Glomerular endothelial cell (primary cell): Measurements from ENCODE around the gene BMPR1A. TPM values are rescaled to one million over a fixed set of nuclear protein-coding genes. Genes with fewer than 3 reads are reported as not detected.
"Not testable (repeated sequence)": the region's sequence is repeated elsewhere in the genome, so short reads cannot be mapped to it uniquely, and the experiment has no call there.

ENCODE experiments used
- DNase-seq: peaks from one replicate; pipeline ENCODE4 v3.0.0-alpha.2; 2011; ENCODE audit warnings: low read depth, low spot score; ENCODE audit errors: extremely low read depth
- total RNA-seq: library from RNA; depleted of rRNA; stranded (reverse); fragments of >200 nt; gene quantifications from 2 replicates; pipeline ENCODE4 v1.2.3, GENCODE V29; 2015

The BMPR1A gene
- total RNA-seq, 1 donor from 2014 or later, result 2.8 TPM

DNA sequence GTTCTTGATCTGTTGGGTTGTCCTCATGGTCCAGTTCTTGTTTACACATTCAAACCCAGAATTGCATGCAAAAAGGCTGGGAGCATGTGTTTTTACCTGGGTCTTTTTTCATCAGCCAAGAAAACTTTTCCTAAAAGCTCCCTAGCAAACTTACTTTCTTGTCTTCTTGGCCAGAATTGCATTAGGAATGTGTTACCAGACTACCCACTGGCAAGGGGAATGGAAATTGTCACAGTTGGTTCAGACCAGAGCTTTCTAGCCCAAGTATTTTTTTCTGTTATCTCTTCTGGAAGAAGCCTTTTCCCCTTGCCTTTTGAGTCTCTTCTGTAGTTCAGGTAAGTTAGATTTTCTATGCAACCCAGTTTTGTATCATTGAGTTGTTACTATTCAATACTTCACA lies 77.5 kb downstream of the BMPR1A start:
- DNase-seq, result no peak

DNA sequence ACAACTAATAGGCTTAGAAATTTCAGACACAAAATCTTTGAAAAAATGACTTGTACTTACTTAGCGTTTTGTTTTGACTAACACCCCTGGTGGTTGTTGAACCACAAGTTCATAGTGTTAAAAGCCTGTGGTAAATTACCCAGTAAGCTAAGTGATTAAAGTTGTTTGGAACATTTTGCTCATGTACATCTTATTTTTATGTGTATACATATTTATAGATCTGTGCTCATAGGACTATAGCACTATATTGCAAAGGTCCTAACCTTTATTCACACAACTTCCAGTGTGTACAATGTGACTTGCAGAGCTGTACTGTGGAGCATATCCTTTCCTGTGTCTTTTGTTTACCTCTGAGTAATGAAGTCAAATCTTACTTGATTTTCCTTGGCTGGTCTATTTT lies 79.6 kb downstream of the BMPR1A start:
- no peak for DNase-seq

DNA sequence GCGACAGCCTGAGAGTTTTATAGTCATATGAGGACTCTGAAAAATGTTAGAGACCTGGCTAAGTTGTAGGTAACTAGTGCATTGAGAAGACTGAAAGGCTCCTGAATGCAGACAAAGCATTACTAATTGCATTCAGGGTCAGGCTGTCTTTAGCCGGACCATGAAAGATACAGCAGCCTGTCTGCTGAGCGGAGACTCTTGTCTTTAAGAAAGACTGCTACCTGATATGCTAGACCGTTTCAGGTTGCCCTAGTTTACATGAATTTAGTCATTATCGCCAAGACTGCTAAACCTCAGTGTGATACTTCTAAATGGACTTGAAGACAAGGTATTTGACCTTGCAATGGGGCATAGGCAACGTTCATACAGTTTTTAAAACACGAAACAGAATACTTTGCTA lies 81.2 kb downstream of the BMPR1A start:
- DNase-seq, result no peak

DNA sequence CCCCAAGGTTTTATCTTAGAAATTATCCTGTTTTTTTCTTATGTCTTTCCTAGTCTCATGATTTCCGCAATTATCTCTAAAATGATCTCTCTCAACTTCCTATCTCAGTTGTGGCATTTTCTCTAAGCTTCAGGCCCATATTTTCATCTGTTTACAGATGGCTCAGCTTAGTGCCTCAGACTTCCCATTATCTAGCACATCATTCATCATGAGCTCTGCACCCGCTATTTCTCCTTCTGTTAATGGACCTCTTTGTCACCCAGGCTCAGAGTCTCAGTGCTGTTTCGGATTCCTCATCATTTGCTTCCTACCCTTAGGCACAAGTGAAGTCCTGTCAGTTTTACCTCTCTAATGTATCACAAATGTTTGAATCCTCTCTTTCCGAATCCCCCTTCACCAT lies 84.1 kb downstream of the BMPR1A start:
- DNase-seq, result no peak

DNA sequence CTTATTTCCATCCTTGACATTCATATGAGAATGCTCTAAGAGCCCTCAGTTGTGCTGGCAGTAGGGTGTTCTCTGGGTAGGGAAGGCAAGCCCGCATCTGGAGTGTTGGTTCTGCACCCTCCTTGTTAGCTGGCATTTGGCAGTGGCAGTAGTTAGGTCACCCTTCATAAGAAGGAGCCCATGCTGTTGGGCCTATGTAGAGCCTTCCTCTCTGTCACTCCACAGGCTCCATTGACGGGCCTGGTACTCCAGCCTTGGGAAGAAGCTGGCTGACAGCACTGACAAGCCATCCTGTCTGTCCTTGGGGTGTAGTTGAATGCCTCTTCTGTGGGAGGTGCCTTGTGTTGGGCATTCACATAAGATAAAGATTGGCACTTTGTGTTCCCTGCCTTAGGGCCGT lies 89.7 kb downstream of the BMPR1A start:
- DNase-seq, result no peak

DNA sequence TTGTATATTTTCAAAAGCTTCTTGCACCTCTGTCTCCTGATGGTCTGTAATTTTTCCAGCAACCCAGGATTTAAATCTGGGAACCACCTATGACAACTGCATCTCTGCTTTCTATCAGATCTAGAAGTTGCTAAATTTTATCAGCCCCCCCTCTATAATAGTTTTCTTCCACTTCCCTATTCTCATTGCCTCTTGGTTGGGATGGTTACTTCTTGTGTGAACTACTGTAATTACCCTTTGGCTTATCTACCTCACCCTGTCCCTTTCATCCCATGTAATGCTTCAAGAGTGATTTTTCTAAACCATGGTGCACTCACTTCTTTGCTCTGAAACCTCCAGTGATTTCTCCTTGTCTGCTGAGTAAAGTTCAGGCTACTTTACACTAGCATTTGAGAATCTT lies 92.3 kb downstream of the BMPR1A start:
- no peak for DNase-seq

DNA sequence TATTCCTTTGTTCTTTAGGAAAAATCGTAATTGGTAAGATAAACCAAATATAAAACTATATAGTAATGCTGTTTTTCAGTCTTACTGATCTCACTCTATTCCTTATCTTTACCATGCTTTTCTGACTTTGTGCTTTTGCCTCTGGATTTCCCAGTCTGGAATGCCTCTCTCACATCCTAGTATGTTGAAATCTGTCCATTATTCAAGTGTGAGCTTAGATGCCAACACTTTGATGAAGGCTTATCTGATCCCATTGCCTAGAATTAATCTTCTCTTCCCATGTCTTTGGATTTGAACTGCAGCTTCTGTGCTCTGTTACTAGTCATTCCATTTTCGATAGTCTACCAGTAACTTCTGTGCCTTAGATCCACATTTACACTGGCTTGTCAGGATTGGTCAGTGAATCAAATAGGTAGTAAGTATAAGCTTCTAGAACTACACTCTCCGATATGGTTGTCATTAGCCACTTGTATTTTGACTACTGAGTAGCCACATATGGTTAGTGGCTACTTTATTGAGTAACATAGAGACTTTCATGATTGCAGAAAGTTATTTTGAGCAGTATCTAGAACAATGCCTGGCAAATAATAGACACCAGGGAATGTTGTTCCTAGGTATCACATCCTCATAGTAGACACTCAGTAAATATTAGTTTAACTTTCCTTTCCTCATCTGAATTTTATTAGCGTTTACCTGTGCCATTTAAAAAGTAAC lies 92.9 kb downstream of the BMPR1A start:
- DNase-seq, result no peak

DNA sequence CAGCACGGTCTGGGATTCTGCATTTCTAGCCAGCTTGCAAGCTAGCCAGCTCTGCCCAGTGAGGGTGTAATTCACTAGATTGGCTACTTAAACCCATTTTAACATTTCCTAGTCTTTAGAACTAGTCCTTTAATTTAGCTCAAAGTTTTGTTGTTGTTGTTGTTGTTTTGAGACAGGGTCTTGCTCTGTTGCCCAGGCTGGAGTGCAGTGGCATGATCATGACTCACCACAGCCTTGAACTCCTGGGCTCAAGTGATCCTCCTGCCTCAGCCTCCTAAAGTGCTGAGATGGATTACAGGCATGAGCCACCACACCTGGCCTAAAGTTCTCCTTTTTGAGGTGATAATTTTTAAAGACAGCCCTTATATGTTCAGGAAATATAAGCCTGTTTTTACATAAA lies 94.1 kb downstream of the BMPR1A start:
- DNase-seq, result no peak

DNA sequence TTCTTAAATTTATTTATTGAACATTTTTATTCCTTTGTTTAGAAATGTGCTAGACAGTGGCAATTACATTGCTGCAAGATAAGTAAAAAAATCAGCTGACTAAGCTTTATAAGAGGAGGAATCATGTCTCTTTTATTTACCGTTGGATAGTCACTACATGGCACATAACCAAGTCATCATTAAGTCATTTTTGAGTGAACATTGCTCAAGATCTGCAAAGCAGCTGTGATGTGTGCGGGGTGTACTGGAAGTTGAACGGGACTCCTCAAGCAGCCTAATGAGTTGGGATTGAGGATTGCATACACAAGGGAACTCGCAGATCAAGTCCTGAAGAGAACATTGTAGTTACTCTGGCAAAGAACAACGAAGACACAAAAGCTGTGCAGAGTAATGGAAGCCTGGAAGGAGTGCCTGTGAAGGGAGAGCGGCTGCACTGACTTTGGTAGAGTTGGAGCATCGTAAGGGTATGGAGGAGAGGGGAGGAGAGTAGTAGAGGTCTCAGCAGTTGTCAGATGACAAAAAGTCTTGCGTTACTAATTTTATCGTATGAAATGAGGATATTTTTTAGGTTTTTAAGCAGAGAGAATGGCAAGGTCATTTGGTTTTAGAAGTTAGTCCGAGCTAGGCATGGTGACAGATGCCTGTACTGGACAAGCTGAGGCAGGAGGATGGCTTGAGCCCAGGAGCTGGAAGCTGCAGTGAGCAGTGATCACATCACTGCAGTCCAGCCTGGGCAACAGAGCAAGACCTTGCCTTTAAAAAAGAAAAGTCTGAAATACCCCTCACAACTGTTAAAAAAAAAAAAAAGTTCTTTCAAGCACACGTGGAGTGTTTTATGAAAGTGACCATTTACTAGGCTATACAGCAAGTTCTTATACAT lies 95.1 kb downstream of the BMPR1A start:
- no peak for DNase-seq

DNA sequence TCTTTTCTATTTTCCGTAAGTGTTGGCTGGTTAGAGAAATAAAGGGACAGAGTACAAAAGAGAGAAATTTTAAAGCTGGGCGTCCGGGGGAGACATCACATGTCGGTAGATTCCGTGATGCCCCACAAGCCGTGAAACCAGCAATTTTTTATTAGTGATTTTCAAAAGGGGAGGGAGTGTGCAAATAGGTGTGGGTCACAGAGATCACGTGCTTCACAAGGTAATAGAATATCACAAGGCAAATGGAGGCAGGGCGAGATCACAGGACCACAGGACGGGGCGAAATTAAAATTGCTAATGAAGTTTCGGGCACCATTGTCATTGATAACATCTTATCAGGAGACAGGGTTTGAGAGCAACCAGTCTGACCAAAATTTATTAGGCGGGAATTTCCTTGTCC lies 97.2 kb downstream of the BMPR1A start:
- DNase-seq, result not testable (repeated sequence)

DNA sequence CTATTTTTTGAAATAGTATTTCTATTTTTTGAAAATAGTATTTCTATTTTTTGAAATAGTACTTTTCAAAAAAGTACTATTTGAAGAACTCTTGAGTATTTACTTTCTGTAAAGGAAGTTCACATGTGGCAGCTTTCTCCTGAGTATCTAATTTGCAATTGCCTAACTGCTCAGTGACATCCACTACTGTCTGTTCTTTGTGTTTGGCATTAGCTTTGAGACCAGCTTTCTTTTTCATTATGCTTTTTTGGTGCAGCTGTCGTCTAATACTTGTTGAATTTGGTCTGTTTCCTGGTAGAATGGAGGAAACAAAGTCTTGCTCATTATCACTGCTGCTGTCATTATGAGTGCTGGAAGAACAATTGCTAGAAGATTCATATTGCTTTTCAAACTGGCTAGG lies 99.1 kb downstream of the BMPR1A start:
- DNase-seq, result no peak

DNA sequence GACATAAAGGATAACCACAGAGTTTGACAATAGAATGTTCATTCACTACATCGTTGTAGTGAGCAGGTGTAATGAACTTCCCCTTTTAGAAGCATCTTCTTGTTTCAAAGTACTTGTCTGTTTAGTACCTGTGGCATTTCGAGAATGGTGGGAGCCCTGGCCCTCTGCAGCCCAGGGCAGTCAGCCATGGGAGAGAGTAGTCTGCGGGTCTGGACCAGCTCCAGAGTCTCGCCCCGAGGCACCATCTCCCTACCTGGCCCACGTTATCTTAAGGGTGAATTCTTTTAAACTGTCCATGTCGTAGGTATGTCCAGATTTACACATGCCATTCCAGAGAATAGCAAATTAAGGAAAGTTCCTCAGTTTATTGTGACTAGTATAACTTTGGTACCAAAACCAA lies 99.7 kb downstream of the BMPR1A start:
- no peak for DNase-seq

DNA sequence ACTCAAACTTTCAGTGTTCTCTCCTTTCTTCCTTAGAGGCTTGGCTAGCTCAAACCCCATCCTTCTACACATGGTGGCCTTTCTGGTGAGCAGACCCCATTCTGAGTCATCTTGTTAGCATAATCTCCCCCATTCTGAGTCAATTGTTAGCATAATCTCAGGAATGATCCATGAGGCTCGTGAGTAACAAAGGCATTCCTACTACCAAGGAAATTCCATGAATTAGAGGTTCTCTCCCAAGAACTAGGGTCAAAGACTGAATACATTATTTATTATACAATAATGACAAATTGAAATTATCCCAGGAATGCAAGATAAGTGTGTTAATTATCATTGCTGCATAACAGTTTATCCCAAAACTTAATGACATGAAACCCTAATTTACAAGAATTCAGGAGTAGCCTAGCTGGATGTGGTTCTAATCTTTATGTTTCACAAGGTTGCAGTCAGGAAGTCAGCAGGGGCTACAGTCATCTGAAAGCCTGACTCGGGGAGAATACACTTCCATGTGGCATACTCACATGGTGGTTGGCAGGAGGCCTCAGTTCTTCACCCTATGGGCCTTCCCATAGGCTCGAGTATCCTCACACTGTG lies 100.8 kb downstream of the BMPR1A start:
- DNase-seq, result no peak

DNA sequence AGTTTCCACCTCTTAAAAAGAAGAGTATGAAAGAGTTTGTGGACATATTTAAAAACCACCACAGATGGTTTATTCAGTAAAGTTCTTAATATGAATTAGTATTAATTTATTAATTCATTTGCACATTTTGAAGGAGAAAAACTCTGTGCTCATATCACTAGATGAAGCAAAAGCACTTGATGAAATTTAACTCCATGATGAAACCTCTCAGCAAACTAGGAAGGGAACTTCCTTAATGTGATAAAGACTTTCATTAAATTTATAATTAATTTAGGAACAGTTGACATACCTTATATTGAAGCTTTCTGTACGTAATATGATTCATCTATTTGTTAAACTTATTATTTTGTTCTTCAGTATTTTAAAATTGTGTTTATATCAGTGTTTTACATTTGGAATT lies 101.6 kb downstream of the BMPR1A start:
- no peak for DNase-seq

DNA sequence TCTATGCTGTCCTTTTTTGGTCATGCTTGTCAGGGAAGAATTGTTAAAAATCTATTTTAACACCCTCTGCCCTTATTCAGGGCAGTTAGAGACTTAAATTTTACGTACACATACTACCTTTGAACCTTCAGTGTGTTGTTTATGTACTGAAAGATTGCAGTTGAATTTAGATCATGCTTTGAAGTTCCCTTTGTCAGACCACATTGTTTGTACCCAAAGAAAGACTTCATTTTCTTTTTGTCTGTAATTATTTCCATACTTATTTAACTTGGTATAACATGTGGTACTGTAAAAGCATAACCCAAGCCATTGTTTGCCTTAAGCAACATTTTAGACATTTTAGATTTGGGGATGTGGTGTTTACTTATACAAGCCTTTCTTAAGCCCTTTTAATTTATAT lies 104.9 kb downstream of the BMPR1A start:
- DNase-seq, result no peak

DNA sequence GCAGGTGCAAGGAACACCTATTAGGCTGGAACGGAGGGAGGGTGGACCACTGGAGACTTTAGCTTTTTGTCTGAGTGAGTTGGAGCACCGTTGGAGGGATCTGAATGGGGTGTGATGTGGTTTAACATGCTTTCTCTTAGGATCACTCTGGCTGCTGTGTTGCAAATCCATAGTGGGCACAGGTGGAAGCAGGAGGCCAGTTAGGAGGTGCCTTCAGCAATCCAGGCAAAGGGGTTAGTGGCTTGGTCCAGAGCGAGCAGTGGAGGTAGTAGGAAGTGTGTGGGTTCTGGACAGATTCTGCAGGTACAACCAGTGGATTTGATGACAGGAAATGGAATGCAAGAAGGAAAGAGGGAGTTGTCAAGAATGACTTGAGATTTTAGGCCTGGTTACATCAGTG lies 106.0 kb downstream of the BMPR1A start:
- DNase-seq, result no peak

DNA sequence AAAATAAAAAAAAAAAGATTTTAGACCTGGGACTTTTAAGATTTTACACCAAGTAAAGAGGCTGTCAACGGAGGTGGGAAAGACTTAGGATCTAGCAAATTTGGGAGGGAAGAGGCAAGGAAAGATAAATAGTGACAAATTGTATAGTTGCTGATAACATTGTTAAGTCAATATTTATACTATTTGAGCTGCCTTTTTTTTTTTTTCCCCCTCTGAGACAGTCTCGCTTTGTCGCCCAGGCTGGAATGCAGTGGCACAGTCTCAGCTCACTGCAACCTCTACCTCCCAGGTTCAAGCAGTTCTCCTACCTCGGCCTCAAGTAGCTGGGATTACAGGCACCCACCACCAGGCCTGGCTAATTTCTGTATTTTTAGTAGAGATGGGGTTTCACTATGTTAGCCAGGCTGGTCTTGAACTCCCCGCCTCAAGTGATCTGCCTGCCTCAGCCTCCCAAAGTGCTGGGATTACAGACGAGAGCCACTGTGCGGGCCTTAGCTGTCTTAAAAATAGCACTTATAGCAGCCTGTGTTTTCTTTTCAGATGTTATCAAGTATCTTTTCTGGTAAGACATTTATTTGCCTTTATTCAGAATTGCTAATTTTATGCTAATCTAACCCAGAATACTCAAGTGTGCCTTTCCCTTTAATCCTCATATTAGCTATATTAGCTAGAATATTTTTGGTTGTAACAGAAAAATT lies 106.5 kb downstream of the BMPR1A start:
- DNase-seq, result no peak

DNA sequence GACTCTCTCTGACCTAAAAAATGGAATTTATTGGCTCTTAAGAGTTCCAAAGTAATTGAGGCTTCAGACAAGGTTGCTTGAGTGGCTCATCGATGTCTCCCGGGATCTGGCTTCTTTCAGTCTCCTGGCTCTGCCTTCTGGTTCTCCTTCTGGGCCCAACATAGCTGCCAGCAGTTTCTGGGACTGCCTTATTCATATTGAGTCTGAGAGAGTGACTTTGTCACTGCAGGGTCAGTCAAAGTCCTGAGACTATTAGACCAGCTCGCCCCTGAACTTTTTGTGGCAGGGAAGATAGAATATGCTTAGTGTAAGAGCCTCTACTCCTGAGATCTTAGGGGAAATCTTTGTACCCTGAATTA lies 107.0 kb downstream of the BMPR1A start:
- no peak for DNase-seq

DNA sequence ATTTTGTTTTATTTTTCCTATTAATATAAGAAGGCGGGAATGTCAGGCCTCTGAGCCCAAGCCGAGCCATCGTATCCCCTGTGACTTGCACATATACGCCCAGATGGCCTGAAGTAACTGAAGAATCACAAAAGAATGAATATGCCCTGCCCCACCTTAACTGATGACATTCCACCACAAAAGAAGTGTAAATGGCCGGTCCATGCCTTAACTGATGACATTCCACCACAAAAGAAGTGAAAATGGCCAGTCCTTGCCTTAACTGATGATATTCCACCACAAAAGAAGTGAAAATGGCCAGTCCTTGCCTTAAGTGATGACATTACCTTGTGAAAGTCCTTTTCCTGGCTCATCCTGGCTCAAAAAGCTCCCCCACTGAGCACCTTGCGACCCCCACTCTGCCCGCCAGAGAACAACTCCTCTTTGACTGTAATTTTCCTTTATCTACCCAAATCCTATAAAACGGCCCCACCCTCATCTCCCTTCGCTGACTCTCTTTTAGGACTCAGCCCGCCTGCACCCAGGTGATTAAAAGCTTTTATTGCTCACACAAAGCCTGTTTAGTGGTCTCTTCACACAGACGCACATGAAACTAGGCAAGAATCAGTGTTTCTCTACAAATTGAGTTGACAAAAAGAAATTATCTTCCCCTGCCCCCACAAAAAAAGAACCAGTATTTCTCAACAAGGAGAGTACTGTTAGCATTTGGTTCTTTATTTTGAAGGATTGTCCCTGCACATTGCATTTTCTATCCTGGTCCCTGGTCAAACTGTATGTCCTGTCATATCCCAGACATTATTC lies 108.8 kb downstream of the BMPR1A start:
- DNase-seq, result not testable (repeated sequence)

DNA sequence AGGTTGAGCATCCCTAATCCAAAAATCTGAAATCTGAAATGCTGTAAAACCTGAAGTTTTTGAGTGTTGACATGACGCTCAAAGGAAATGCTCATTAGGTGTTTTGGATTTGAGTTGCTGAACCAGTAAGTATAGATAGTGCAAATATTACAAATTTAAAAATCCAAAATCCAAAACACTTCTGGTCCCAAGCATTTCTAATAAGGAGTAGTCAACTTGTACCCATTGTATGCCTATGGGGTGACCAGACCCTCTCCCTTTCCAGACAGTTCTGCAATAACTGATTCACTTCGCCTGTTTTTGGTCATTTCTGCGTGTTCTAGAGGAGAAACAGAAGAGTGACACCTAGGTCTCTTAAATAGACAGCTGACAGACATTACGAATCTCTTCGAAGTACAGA lies 110.7 kb downstream of the BMPR1A start:
- no peak for DNase-seq

DNA sequence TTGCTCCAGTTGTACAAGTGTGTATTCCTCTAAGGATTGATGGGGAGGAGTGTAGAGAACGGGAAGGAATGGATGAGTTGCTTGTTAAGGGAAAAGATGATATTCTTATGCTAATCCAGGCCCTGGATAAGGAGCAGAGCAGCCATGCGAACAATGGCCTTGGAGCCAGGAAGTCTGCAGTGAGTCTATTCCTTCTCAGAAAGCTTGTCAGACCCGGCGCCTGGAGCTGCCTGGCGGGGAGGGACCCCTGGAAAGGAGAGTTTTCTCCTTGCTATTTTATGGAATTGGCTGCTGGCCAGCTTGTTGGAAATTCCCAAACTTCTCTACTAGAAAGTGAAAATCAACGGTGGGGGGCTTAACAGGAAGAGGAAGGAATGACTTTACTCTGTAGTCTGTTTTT lies 111.9 kb downstream of the BMPR1A start:
- DNase-seq, result peak; percentile 44
